Keratinocyte (primary cell): Measurements from ENCODE around the gene TAX1BP3. TPM values are rescaled to one million over a fixed set of nuclear protein-coding genes. Genes with fewer than 3 reads are reported as not detected.
A peak's percentile ranks its signal among the peaks of the same experiment; 100 is the strongest.

Experiments used
- DNase-seq: peaks from one replicate; pipeline ENCODE4 v3.0.0-alpha.2; 2011; ENCODE audit warnings: low read depth, missing footprints, low spot score
- FAIRE-seq: peaks from 2 replicates; lab custom pipeline; 2011; peaks lifted over from hg19 to GRCh38; lab: Jason Lieb, UNC
- H2AFZ ChIP-seq: 2 replicates; pipeline ENCODE4 v1.6.0; 2012; ENCODE audit warnings: low read length, control low read depth, inconsistent platforms; ENCODE audit not compliant: control insufficient read depth
- H3K27ac ChIP-seq: 2 replicates; pipeline ENCODE4 v1.5.1; 2011; ENCODE audit warnings: low read length; ENCODE audit not compliant: control insufficient read depth, insufficient read depth
- H3K27me3 ChIP-seq: 3 replicates; pipeline ENCODE4 v1.6.0; 2011; ENCODE audit warnings: low read length; ENCODE audit not compliant: control insufficient read depth, insufficient read depth; ENCODE audit errors: extremely low read depth
- H3K36me3 ChIP-seq, 2 experiments: 2 replicates in 1 of 2; 3 replicates in 1 of 2; pipeline ENCODE4 v1.5.1; 2011; ENCODE audit warnings: low read length in 2 of 2, mild to moderate bottlenecking in 1 of 2; ENCODE audit not compliant: control insufficient read depth in 2 of 2, insufficient read depth in 2 of 2; ENCODE audit errors: extremely low read depth in 1 of 2
- H3K4me1 ChIP-seq: 3 replicates; pipeline ENCODE4 v1.5.1; 2011; ENCODE audit warnings: low read length; ENCODE audit not compliant: control insufficient read depth, insufficient read depth; ENCODE audit errors: extremely low read depth
- H3K4me2 ChIP-seq: 3 replicates; pipeline ENCODE4 v1.6.0; 2011; ENCODE audit warnings: low read depth, low read length; ENCODE audit not compliant: control insufficient read depth, insufficient read depth; ENCODE audit errors: extremely low read depth
- H3K4me3 ChIP-seq, 3 experiments: fragments of 200-600 bp in 1 of 3; sonication (generic) in 1 of 3; 2 replicates in 2 of 3; 3 replicates in 1 of 3; pipeline ENCODE4 v1.5.1; 2011 to 2016; ENCODE audit warnings: low read length in 3 of 3, mild to moderate bottlenecking in 3 of 3, control low read depth in 2 of 3, inconsistent platforms in 1 of 3, low read depth in 1 of 3, mixed read lengths in 1 of 3, mixed run types in 1 of 3, moderate library complexity in 1 of 3; ENCODE audit not compliant: control insufficient read depth in 2 of 3, insufficient read depth in 2 of 3; ENCODE audit errors: extremely low read depth in 1 of 3
- H3K79me2 ChIP-seq: 2 replicates; pipeline ENCODE4 v1.6.0; 2012; ENCODE audit warnings: low read length; ENCODE audit not compliant: control insufficient read depth, insufficient read depth
- H3K9ac ChIP-seq: 3 replicates; pipeline ENCODE4 v1.6.0; 2011; ENCODE audit warnings: low read length; ENCODE audit not compliant: control insufficient read depth, insufficient read depth; ENCODE audit errors: extremely low read depth
- H3K9me1 ChIP-seq: 3 replicates; pipeline ENCODE4 v1.6.0; 2011; ENCODE audit warnings: low read length; ENCODE audit not compliant: control insufficient read depth, insufficient read depth; ENCODE audit errors: extremely low read depth
- H3K9me3 ChIP-seq: 2 replicates; pipeline ENCODE4 v1.5.1; 2012; ENCODE audit warnings: low read depth, low read length; ENCODE audit not compliant: control insufficient read depth
- H4K20me1 ChIP-seq: 3 replicates; pipeline ENCODE4 v1.6.0; 2011; ENCODE audit warnings: low read length; ENCODE audit not compliant: control insufficient read depth, insufficient read depth; ENCODE audit errors: extremely low read depth
- EZH2 ChIP-seq: IDR thresholded peaks from one replicate; pipeline ENCODE4 v1.6.1; 2012; ENCODE audit warnings: inconsistent platforms, mild to moderate bottlenecking, low read length, moderate library complexity
- dilution Hi-C: fragments of 300-500 bp; cut with MboI; formaldehyde crosslinking; loops from one replicate; pipeline ENCODE4 v1.7.0; 2020; ENCODE audit warnings: low sequenced_read_pairs; ENCODE audit not compliant: extremely low pct_ligation_motif_present
- polyA plus RNA-seq, 5 experiments: library from polyadenylated mRNA; depleted of rRNA in 3 of 5; stranded (reverse) in 3 of 5; stranded (forward) in 1 of 5; unstranded in 1 of 5; fragments of >200 nt; gene quantifications; 1 replicate in 1 of 5; 2 replicates in 3 of 5; 3 replicates in 1 of 5; pipeline versions ENCODE4 v1.2.1 to v1.2.3, GENCODE V29; 2011 to 2012; ENCODE audit warnings: missing spikeins in 2 of 5, low read depth in 1 of 5, low replicate concordance in 1 of 5
- TF ChIP-seq, protein P1 (sequence below), 3 experiments: IDR thresholded peaks in 1 of 3; conservative IDR thresholded peaks in 1 of 3; optimal IDR thresholded peaks in 1 of 3; 2 replicates in 2 of 3; 3 replicates in 1 of 3; pipeline versions ENCODE3 to v1.5.1; 2011; ENCODE audit warnings: low read length in 3 of 3, mild to moderate bottlenecking in 3 of 3, moderate library complexity in 2 of 3, control low read depth in 1 of 3, inconsistent platforms in 1 of 3; ENCODE audit not compliant: insufficient read depth in 2 of 3; ENCODE audit errors: extremely low read depth in 1 of 3

The TAX1BP3 gene
- polyA plus RNA-seq, 1 donor (not counting 4 experiments of a cell fraction or from before 2014, with no cell fraction given) = 126 TPM

DNA sequence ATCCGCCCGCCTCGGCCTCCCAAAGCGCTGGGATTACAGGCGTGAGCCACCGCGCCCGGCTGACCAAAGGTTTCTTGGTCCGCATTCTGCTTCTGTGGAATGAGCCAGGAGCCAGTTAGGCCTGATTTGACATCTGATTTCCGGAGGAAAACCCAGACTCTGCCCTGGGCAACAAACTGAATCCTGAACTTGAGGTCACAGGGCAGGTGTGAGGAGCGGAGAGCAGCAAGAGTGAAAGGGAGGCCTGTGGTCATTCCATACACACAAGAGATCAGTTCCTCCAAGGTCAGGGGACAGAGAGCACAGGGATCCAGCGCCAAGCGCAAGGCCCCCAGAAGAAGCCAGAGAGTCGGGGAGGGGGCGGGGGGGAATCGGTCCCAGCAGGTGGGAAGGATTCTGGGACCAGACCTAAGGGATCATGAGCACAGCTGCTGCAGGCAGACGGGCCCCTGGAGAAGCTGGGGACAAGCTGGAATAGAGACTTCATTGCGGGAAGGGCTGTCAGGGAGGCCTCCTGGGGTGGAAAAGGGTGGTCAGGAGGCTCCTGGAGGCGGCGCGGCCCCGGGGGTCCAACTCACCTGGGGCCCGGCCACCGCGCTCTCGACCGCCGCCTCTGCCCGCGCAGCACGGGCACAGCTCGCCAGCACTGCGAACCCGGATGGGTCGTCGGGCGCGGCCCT, 32.8 kb downstream of the TAX1BP3 start:
- Histone ChIP-seq H3K9me1 (peaks cover 2% of the 10 kb centered on the region), H2AFZ (peak overlapping the region; percentile 91), H3K4me2 (peak overlapping the region; percentile 88), H3K4me3 (peak overlapping the region; percentile 73 to 99 (median 85)), H3K4me1 (peaks cover 5% of the 10 kb centered on the region), H4K20me1 (no peaks in the 10 kb centered on the region), H3K27me3 (no peaks in the 10 kb centered on the region), H3K36me3 (peaks cover 0 to 5% of the 10 kb centered on the region in 2 experiments), H3K27ac (peak overlapping the region; percentile 95), H3K9me3 (no peaks in the 10 kb centered on the region), H3K9ac (peak overlapping the region; percentile 95), H3K79me2 (peaks cover 16% of the 10 kb centered on the region)
- TF ChIP-seq EZH2 = no peak
- TF ChIP-seq, protein P1, sequence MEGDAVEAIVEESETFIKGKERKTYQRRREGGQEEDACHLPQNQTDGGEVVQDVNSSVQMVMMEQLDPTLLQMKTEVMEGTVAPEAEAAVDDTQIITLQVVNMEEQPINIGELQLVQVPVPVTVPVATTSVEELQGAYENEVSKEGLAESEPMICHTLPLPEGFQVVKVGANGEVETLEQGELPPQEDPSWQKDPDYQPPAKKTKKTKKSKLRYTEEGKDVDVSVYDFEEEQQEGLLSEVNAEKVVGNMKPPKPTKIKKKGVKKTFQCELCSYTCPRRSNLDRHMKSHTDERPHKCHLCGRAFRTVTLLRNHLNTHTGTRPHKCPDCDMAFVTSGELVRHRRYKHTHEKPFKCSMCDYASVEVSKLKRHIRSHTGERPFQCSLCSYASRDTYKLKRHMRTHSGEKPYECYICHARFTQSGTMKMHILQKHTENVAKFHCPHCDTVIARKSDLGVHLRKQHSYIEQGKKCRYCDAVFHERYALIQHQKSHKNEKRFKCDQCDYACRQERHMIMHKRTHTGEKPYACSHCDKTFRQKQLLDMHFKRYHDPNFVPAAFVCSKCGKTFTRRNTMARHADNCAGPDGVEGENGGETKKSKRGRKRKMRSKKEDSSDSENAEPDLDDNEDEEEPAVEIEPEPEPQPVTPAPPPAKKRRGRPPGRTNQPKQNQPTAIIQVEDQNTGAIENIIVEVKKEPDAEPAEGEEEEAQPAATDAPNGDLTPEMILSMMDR (optimal IDR thresholded peaks at IDR 0.05 in 1 of 3, IDR thresholded peaks at IDR 0.05 in 1 of 3, conservative IDR thresholded peaks at IDR 0.05 in 1 of 3; ENCODE audit: extremely low read depth in 1 of 3, insufficient read depth in 2 of 3, low read length in 3 of 3) = no peak
- FAIRE-seq (no peak), DNase-seq (no peak)
- dilution Hi-C loops = no loop called here

DNA sequence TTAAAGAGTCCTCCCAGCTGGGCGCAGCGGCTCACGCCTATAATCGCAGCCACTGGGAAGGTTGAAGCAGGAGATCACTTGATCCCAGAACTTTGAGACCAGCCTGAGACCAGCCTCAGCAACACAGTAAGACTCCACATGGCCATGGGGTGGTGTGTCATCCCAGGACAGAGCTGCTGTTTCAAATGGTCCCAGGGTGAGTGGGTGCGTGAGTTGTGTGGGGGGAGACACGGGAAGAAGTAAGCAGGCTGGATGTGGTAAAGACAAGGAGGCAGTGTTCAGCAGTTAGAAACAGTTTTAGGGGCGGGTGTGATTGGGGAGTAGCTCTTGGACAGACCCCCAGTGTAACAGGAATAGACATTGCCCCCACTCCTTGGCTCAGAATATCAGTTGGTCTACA, 36.1 kb downstream of the TAX1BP3 start:
- dilution Hi-C loops = no loop called here
- no peak overlapping the region for H3K9ac ChIP-seq
- FAIRE-seq = no peak
- no peak overlapping the region for H3K4me2 ChIP-seq
- TF ChIP-seq, protein P1 (optimal IDR thresholded peaks at IDR 0.05 in 1 of 3, IDR thresholded peaks at IDR 0.05 in 1 of 3, conservative IDR thresholded peaks at IDR 0.05 in 1 of 3; ENCODE audit: extremely low read depth in 1 of 3, insufficient read depth in 2 of 3, low read length in 3 of 3) = no peak
- TF ChIP-seq EZH2 = no peak
- no peak overlapping the region for H2AFZ ChIP-seq
- H3K4me3 ChIP-seq = no peak overlapping the region
- no peaks in the 10 kb centered on the region for H4K20me1 ChIP-seq
- no peaks in the 10 kb centered on the region for H3K9me1 ChIP-seq
- no peak for DNase-seq
- H3K9me3 ChIP-seq = no peaks in the 10 kb centered on the region
- H3K79me2 ChIP-seq = peaks cover 14% of the 10 kb centered on the region
- no peaks in the 10 kb centered on the region for H3K4me1 ChIP-seq
- H3K36me3 ChIP-seq = peaks cover 6 to 11% of the 10 kb centered on the region in 2 experiments
- no peak overlapping the region for H3K27ac ChIP-seq
- H3K27me3 ChIP-seq = no peaks in the 10 kb centered on the region
